ENCODE data around the gene NOTO. TPM values are rescaled to one million over a fixed set of nuclear protein-coding genes. Genes with fewer than 3 reads are reported as not detected.

Gene NOTO
- total RNA-seq, 5 donors from 2014 or later (not counting 1 experiment from before 2014, with no cell fraction given): not detected

DNA sequence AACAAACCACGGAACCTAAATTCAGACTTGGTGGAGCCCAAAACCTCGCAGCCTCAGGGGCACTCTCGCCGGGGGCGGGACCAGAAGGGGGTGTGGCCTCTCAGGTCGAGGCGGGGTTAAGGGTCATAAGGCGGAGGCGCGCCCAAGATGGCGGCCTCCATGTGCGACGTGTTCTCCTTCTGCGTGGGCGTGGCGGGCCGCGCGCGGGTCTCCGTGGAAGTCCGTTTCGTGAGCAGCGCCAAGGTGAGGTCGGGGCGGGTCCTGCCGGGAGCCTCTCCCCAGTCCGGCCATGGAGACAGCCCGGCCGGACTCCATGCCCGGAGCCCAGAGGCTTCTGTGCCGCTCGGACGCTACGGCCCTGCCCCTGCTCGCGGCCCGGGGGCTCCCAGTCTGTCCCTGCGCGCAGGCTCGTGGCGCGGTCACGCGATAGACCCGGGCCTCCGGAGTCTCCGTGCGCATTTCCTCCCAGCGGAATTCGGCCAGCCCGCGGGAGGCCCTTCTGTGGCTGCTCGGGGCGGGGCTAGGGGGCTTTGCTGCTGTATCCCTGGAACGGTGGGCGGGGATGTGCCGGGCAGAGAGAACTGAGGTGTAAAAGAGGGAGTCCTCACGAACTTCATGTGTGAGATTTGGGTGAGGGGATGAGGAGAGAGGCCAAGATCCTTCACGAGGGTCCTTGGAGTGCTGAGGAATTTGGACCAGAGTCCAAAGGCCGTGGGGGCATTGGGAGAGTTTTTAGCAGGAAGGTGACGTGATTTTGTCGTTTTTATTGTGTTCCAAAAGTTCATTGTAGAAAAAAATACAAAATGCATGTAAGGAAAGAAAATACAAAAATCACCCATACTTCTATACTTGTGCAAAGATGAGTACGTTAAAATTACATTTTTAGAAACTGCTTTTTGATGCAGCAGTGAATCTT, 12.0 kb downstream of the NOTO start, which contains the start of gene SMYD5:
Gene SMYD5 (plus strand): TSS at position 126 of the 916 bp plus-strand sequence. CDS start 22 bp downstream, at position 148.
- ATAC-seq (replicated peaks in 1 of 4): peak; percentile 95 to 97 (median 96)
- no peaks in the 10 kb centered on the region for H3K27me3 ChIP-seq (replicated peaks in 1 of 2; ENCODE audit: control insufficient read depth in 2 of 2, extremely low read depth in 1 of 2, insufficient read depth in 2 of 2, low read length in 1 of 2)
- no peaks in the 10 kb centered on the region for H3K9me3 ChIP-seq
- POLR2A ChIA-PET: interaction anchor here (0.8 to 1.0 kb wide), 2 partner anchors 19 to 22 kb away, joined by 3 to 7 read pairs; partner anchors contain the start of genes CCT7 (in 1 of the 2) and PRADC1 (in 1 of the 2)
- peaks cover 5 to 25% of the 10 kb centered on the region in 2 experiments for H3K4me1 ChIP-seq (ENCODE audit: control insufficient read depth in 1 of 2, extremely low read depth in 1 of 2, insufficient read depth in 2 of 2, low read length in 2 of 2)
- H3K27ac Mint-ChIP-seq: peak within 1 kb of the TSS; percentile 93 to 94
- peaks cover under 1 to 2% of the 10 kb centered on the region in 2 donors for H3K27me3 Mint-ChIP-seq
- no peaks in the 10 kb centered on the region for H3K9me3 Mint-ChIP-seq
- peak within 1 kb of the TSS; percentile 53 for H3K27ac ChIP-seq (ENCODE audit: low read length)
- H3K36me3 ChIP-seq (ENCODE audit: control insufficient read depth in 2 of 2, extremely low read depth in 1 of 2, insufficient read depth in 1 of 2, low read length in 1 of 2): no peaks in the 10 kb centered on the region
- peak within 1 kb of the TSS; percentile 75 to 80 for H3K4me3 ChIP-seq (ENCODE audit: control insufficient read depth in 1 of 2, extremely low read depth in 1 of 2, low read length in 1 of 2)
- H3K36me3 Mint-ChIP-seq: no peaks in the 10 kb centered on the region
- H3K4me3 Mint-ChIP-seq: peak within 1 kb of the TSS; percentile 79 to 93 (median 81)
- WGBS (ENCODE audit: insufficient coverage): 0% methylated on average over 57 of the region's 64 CpGs
- peaks cover 38 to 41% (median 38%) of the 10 kb centered on the region in 3 donors for H3K4me1 Mint-ChIP-seq
- CTCF ChIA-PET: interaction anchor here (0.6 to 2.6 kb wide), 8 partner anchors 16 to 906 kb away, joined by 3 to 35 read pairs (median 4); partner anchors contain the start of gene PRADC1 (in 1 of the 2)
- DNase-seq: peak; percentile 76 to 94 (median 88)

DNA sequence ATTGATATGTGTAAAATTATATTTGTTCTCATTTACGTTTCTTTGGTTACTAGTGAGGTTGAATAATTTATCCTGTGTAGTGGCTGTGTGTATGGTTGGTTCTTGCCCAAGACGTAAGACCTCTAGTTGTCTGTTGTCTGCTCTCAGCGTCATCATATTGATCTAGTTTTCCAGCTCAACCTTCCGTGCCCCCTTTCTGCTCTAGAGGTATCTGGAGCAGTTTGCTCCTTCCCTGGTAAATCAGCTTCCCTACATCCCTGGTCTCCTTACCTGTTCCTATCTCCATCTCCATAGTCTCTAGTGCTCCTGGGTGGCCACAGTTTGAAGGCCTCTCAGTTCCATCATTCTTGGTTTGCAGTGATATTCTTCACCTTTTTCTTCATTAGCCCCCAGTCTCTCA, 12.9 kb downstream of the NOTO start:
- Mint-ChIP-seq H3K27me3 (no peaks in the 10 kb centered on the region), H3K9me3 (no peaks in the 10 kb centered on the region), H3K4me3 (peak overlapping the region; percentile 79 to 93 (median 81)), H3K36me3 (peaks cover 3% of the 10 kb centered on the region), H3K27ac (peak overlapping the region; percentile 91 to 92), H3K4me1 (peaks cover 38 to 41% (median 38%) of the 10 kb centered on the region in 3 donors)
- CTCF ChIA-PET: interaction anchor here (0.6 to 1.2 kb wide), 5 partner anchors 15 to 905 kb away, joined by 3 to 5 read pairs (median 3); partner anchors contain the start of gene PRADC1 (in 1 of the 2)
- ATAC-seq (replicated peaks in 1 of 4) (no peak), DNase-seq (no peak)
- H3K9me3 ChIP-seq: no peaks in the 10 kb centered on the region
- H3K36me3 ChIP-seq (ENCODE audit: control insufficient read depth in 2 of 2, extremely low read depth in 1 of 2, insufficient read depth in 1 of 2, low read length in 1 of 2): peaks cover 0 to 5% of the 10 kb centered on the region in 2 donors
- H3K4me1 ChIP-seq (ENCODE audit: control insufficient read depth in 1 of 2, extremely low read depth in 1 of 2, insufficient read depth in 2 of 2, low read length in 2 of 2): peaks cover 5 to 25% of the 10 kb centered on the region in 2 experiments
- WGBS (ENCODE audit: insufficient coverage): 80% methylated on average over 1 of the region's 4 CpGs
- POLR2A ChIA-PET: interaction anchor here (0.8 to 1.0 kb wide), 2 partner anchors 18 to 21 kb away, joined by 3 to 7 read pairs; partner anchors contain the start of genes CCT7 (in 1 of the 2) and PRADC1 (in 1 of the 2)
- H3K27me3 ChIP-seq (replicated peaks in 1 of 2; ENCODE audit: control insufficient read depth in 2 of 2, extremely low read depth in 1 of 2, insufficient read depth in 2 of 2, low read length in 1 of 2): no peaks in the 10 kb centered on the region
- no peak overlapping the region for H3K27ac ChIP-seq (ENCODE audit: low read length)
- no peak overlapping the region for H3K4me3 ChIP-seq (ENCODE audit: control insufficient read depth in 1 of 2, extremely low read depth in 1 of 2, low read length in 1 of 2)

DNA sequence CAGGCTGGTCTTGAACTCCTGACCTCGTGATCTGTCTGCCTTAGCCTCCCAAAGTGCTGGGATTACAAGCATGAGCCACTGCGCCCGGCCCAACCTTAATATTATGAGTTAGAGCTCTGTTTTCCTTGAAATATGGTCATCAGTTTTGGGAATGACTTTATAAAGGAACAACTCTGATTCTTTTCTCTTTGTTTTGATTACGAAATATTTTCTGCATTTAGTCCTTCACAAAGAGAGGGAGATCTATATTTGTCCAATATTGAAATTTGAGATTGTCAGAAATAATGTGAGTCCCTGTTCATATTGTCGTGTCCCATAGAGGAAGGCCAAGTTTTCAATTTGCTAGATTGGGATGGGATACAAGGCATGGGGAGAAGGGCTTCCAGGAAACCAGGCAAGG, 14.8 kb downstream of the NOTO start:
- H3K27me3 Mint-ChIP-seq: no peaks in the 10 kb centered on the region
- Histone ChIP-seq H3K36me3 (ENCODE audit: control insufficient read depth in 2 of 2, extremely low read depth in 1 of 2, insufficient read depth in 1 of 2, low read length in 1 of 2) (peaks cover 8 to 21% of the 10 kb centered on the region in 2 donors), H3K4me3 (ENCODE audit: control insufficient read depth in 1 of 2, extremely low read depth in 1 of 2, low read length in 1 of 2) (no peak overlapping the region), H3K27me3 (replicated peaks in 1 of 2; ENCODE audit: control insufficient read depth in 2 of 2, extremely low read depth in 1 of 2, insufficient read depth in 2 of 2, low read length in 1 of 2) (no peaks in the 10 kb centered on the region), H3K4me1 (ENCODE audit: control insufficient read depth in 1 of 2, extremely low read depth in 1 of 2, insufficient read depth in 2 of 2, low read length in 2 of 2) (peaks cover 5 to 24% of the 10 kb centered on the region in 2 experiments), H3K27ac (ENCODE audit: low read length) (no peak overlapping the region), H3K9me3 (no peaks in the 10 kb centered on the region)
- no peaks in the 10 kb centered on the region for H3K9me3 Mint-ChIP-seq
- ChIA-PET CTCF (interaction anchor here in 1 of 2 donors (1.4 kb wide), 1 partner anchor 16 kb away, joined by 7 read pairs; the partner anchor contains the start of gene PRADC1), POLR2A (no interaction called here)
- ATAC-seq (replicated peaks in 1 of 4): no peak
- no peak for DNase-seq
- H3K4me1 Mint-ChIP-seq: peaks cover 38 to 41% (median 38%) of the 10 kb centered on the region in 3 donors
- no peak overlapping the region for H3K27ac Mint-ChIP-seq
- peaks cover 20% of the 10 kb centered on the region for H3K36me3 Mint-ChIP-seq
- WGBS (ENCODE audit: insufficient coverage): 100% methylated on average over 1 of the region's 5 CpGs
- no peak overlapping the region for H3K4me3 Mint-ChIP-seq

- Mint-ChIP-seq H3K9me3 (no peaks in the 10 kb centered on the region), H3K27me3 (no peaks in the 10 kb centered on the region), H3K4me1 (peaks cover 32 to 35% (median 32%) of the 10 kb centered on the region in 3 donors), H3K36me3 (peaks cover 25% of the 10 kb centered on the region), H3K4me3 (no peak overlapping the region), H3K27ac (no peak overlapping the region)
- Histone ChIP-seq H3K27me3 (replicated peaks in 1 of 2; ENCODE audit: control insufficient read depth in 2 of 2, extremely low read depth in 1 of 2, insufficient read depth in 2 of 2, low read length in 1 of 2) (no peaks in the 10 kb centered on the region), H3K4me3 (ENCODE audit: control insufficient read depth in 1 of 2, extremely low read depth in 1 of 2, low read length in 1 of 2) (no peak overlapping the region), H3K36me3 (ENCODE audit: control insufficient read depth in 2 of 2, extremely low read depth in 1 of 2, insufficient read depth in 1 of 2, low read length in 1 of 2) (peaks cover 11 to 26% of the 10 kb centered on the region in 2 donors), H3K4me1 (ENCODE audit: control insufficient read depth in 1 of 2, extremely low read depth in 1 of 2, insufficient read depth in 2 of 2, low read length in 2 of 2) (peaks cover 3 to 17% of the 10 kb centered on the region in 2 experiments), H3K9me3 (no peaks in the 10 kb centered on the region), H3K27ac (ENCODE audit: low read length) (no peak overlapping the region)
- 100% methylated on average over 1 of the region's 2 CpGs for WGBS (ENCODE audit: insufficient coverage)
- ChIA-PET CTCF (interaction anchor here in 1 of 2 donors (1.4 kb wide), 1 partner anchor 15 kb away, joined by 7 read pairs; the partner anchor contains the start of gene PRADC1), POLR2A (interaction anchor here in 1 of 2 donors (1.5 kb wide), 1 partner anchor 15 kb away, joined by 4 read pairs; the partner anchor contains the start of gene PRADC1)
- ATAC-seq (replicated peaks in 1 of 4) (no peak), DNase-seq (no peak)
Measured at GRCh38 chr2:73217826-73218225, 15.5 kb downstream of the NOTO start.

DNA sequence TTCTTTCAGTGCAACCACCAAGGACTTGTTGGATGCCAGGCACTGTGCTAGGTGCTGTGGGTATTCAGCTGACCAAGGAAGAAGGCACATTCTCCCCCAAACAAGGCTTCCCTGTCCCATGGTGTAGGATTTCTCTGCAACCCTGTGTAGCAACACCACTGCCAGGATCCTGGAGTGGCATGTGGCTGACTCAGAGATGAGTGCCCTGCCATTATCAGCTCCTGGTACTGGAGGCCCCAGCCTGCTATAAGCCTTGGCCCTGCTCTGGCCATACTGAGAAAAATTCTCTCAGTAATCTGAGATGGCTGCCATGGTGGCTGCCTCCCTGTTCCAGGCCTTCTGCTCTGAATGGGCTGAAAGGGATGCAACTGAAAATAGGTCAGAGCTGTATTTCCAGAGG, 15.9 kb downstream of the NOTO start:
- H3K27me3 Mint-ChIP-seq: no peaks in the 10 kb centered on the region
- H3K4me1 Mint-ChIP-seq: peaks cover 27 to 30% (median 28%) of the 10 kb centered on the region in 3 donors
- no peak overlapping the region for H3K27ac Mint-ChIP-seq
- no peaks in the 10 kb centered on the region for H3K9me3 ChIP-seq
- H3K27me3 ChIP-seq (replicated peaks in 1 of 2; ENCODE audit: control insufficient read depth in 2 of 2, extremely low read depth in 1 of 2, insufficient read depth in 2 of 2, low read length in 1 of 2): no peaks in the 10 kb centered on the region
- ChIA-PET CTCF (interaction anchor here in 1 of 2 donors (1.4 kb wide), 1 partner anchor 15 kb away, joined by 7 read pairs; the partner anchor contains the start of gene PRADC1), POLR2A (interaction anchor here in 1 of 2 donors (1.5 kb wide), 1 partner anchor 15 kb away, joined by 4 read pairs; the partner anchor contains the start of gene PRADC1)
- H3K4me1 ChIP-seq (ENCODE audit: control insufficient read depth in 1 of 2, extremely low read depth in 1 of 2, insufficient read depth in 2 of 2, low read length in 2 of 2): peaks cover 3 to 12% of the 10 kb centered on the region in 2 experiments
- H3K36me3 ChIP-seq (ENCODE audit: control insufficient read depth in 2 of 2, extremely low read depth in 1 of 2, insufficient read depth in 1 of 2, low read length in 1 of 2): peaks cover 11 to 31% of the 10 kb centered on the region in 2 donors
- H3K36me3 Mint-ChIP-seq: peaks cover 27% of the 10 kb centered on the region
- no peak overlapping the region for H3K4me3 Mint-ChIP-seq
- H3K9me3 Mint-ChIP-seq: no peaks in the 10 kb centered on the region
- DNase-seq (no peak), ATAC-seq (replicated peaks in 1 of 4) (no peak)
- no peak overlapping the region for H3K4me3 ChIP-seq (ENCODE audit: control insufficient read depth in 1 of 2, extremely low read depth in 1 of 2, low read length in 1 of 2)
- no peak overlapping the region for H3K27ac ChIP-seq (ENCODE audit: low read length)

DNA sequence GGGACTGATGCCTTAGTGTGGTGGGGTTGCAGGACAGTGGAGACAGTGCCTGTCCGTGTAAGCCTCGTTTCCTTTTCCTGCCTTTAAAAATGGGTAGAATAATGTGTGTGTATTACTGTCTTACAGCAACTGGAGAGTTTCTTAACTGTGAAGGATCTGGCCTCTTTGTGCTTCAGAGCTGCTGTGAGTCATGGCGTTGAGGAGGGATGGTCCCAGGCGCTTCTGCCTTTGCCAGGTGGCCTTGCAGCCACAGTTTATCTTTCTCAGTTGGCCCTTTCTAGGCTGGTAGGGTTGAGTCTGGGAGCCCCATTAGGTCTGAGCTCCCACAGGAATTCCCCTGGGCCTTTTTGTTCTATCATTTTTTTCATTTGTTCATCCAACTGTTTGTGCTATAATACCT, 21.4 kb downstream of the NOTO start:
- H3K36me3 Mint-ChIP-seq: peaks cover 34% of the 10 kb centered on the region
- Histone ChIP-seq H3K4me3 (ENCODE audit: control insufficient read depth in 1 of 2, extremely low read depth in 1 of 2, low read length in 1 of 2) (no peak overlapping the region), H3K36me3 (ENCODE audit: control insufficient read depth in 2 of 2, extremely low read depth in 1 of 2, insufficient read depth in 1 of 2, low read length in 1 of 2) (peaks cover 19 to 50% of the 10 kb centered on the region in 2 donors), H3K4me1 (ENCODE audit: control insufficient read depth in 1 of 2, extremely low read depth in 1 of 2, insufficient read depth in 2 of 2, low read length in 2 of 2) (no peaks in the 10 kb centered on the region), H3K9me3 (no peaks in the 10 kb centered on the region), H3K27me3 (replicated peaks in 1 of 2; ENCODE audit: control insufficient read depth in 2 of 2, extremely low read depth in 1 of 2, insufficient read depth in 2 of 2, low read length in 1 of 2) (no peaks in the 10 kb centered on the region), H3K27ac (ENCODE audit: low read length) (no peak overlapping the region)
- H3K4me1 Mint-ChIP-seq: no peaks in the 10 kb centered on the region
- WGBS (ENCODE audit: insufficient coverage): 80% methylated on average over 1 of the region's 4 CpGs
- DNase-seq (no peak), ATAC-seq (replicated peaks in 1 of 4) (no peak)
- H3K27ac Mint-ChIP-seq: no peak overlapping the region
- no peaks in the 10 kb centered on the region for H3K9me3 Mint-ChIP-seq
- no peak overlapping the region for H3K4me3 Mint-ChIP-seq
- ChIA-PET POLR2A (no interaction called here), CTCF (no interaction called here)
- H3K27me3 Mint-ChIP-seq: no peaks in the 10 kb centered on the region
